Hematopoietic multipotent progenitor cell treated with erythropoietin and hydrocortisone succinate and interleukin-3 and kit ligand, for 6 days (in vitro differentiated cells): ENCODE measurements around the gene SMAP1.
A peak's percentile ranks its signal among the peaks of the same experiment; 100 is the strongest.

Experiments used
- DNase-seq: peaks from one replicate; pipeline ENCODE4 v3.0.0-alpha.2; 2015

SMAP1 gene

DNA sequence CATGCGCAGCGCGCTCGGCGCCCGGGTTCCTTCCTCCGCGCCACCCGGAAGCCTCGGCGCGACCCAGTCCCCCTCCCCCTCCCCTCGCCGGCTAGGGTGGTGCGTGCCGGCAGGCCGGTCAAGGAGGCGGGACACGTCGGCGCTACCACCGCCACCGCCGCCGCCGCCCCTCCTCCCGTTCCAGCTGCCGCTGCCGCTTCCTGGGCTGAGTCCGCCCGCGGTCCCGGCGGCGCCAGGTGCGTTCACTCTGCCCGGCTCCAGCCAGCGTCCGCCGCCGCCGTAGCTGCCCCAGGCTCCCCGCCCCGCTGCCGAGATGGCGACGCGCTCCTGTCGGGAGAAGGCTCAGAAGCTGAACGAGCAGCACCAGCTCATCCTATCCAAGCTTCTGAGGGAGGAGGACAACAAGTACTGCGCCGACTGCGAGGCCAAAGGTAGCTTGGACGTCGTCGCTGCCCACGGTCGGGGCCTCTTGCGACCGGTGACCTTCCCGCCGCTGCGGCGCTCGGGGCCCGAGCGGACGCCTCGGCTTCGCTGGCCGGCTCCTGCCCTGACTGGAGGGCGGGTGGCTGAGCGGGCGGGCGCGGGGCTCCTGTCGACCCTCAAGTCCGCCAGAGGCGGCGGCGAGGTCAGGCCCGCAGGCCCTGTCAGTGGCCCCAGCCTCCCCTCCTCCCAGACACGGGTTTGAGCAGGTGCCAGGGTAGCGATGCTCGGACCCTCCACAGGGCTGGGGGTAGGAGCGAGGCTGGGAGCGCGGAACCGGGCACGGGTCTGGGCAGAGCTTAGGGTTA lies at the start of gene SMAP1:
TSS of gene SMAP1 (plus strand) at position 173 of the 788 bp plus-strand sequence. CDS start at position 314, 141 bp downstream.
- peak; percentile 94 for DNase-seq

DNA sequence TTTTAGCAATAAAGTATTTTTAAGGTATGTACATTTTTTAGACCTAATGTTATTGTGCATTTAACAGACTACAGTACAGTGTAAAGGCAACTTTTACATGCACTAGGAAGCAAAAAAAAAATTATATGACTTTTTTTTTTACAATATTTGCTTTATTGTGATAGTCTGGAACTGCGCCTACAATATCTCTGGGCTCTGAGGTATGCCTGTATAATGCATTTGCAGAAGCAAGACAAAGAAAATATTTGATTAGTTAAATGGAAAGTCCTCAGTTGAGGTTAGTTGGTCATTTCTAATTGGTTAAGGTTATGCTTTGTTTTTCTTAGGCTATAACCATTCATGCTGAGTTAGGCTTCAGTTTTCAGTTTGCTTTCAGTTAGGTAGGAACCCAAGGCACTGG lies 46.9 kb upstream of the SMAP1 start:
- DNase-seq, result no peak

DNA sequence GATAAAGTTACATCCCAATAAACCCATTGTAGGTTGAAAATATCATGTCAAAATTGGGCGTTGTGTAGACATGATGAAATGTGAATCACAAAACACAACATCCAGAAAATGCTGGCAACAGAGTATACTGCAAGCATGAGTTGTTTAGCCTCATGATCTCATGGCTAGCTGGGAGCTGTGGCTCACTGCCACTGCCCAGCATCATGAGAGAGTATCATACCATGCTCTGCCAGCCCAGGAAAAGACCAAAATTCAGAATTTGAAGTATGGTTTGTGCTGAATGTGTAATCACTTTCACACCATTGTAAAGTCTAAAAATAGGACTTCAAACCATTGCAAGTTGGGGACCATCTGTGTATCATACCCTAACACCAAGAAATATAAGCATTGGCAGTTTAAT lies 45.2 kb upstream of the SMAP1 start:
- DNase-seq, result no peak

DNA sequence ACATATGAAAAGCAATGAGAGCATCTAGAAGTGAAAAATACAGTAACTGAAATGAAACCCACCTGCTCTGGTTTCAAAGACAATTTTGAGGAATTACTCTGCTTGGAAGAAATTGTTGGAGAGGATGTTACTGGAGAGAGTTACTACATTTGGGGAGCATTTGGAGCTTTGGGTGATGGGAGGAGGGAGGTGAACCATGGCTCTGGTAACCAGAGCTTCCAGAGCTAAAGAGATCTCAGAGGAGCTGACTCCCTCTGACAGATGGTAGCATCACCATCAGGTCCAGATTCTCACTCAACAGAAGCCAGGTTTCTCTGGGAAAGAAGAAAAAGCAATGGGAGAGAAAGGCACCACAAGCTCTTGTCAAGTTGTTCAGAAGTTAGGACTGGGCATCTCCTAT lies 42.2 kb upstream of the SMAP1 start:
- DNase-seq, result no peak

DNA sequence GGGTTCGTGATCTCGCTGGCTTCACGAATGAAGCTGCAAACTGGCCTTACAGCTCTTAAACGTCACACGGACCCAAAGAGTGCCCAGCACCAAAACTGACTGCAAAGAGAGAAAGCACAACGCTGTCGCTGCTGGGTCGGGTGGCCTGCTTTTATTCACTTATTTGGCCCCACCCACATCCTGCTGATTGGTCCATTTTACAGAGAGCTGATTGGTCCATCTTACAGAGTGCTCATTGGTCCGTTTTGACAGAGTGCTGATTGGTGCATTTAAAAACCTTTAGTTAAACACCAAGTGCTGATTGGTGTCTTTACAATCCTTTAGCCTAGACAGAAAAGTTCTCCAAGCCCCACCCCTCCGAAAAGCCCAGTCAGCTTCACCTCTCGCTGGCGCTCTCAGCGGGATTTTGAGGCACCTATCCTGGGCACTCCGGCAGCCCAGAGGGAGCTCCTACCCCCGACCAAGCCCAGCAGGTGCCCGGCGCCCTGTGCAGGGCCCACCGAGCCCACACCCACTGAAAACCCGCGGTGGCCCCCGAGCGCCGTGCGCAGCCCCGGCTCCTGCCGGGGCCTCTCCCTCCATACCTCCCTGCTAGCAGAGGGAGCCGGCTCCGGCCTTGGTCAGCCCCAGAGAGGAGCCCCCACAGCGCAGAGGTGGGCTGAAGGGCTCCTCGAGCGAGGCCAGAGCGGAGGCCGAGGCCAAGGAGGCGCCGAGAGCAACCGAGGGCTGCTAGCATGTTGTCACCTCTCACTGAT lies 40.0 kb upstream of the SMAP1 start:
- no peak for DNase-seq

DNA sequence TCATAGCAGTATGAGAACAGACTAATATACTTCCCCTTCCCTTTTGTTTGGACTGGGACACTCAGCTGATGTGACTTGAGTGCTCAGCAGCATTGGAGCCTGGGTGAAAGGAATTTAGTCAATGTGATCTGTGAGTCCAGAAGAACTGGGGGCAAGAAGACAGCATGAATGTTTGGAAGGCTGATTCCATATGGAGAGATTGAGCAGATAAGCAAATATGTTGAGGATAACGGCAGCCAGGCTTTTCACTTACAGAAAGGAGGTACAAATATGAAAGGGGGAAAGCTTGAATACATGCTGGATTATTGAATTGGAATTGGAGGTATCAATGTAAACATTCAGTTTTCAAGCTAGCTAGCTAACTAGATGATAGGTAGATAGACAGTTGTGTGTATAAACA lies 37.8 kb upstream of the SMAP1 start:
- no peak for DNase-seq

DNA sequence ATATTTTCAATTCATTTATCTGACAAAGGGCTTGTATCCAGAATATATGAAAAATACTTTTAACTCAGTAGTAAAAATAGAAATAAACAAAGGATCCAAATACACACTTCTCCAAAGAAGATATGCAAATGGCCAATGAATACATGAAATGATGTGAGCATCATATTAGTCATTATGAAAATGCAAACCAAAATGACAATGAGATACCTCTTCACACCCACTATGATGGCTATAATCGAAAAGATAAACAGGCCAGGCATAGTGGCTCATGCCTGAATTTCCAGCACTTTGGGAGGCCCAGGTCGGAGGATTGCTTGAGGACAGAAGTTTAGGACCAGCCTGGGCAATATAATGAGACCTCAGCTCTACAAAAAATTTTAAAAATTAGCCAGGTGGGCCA lies 33.8 kb upstream of the SMAP1 start:
- DNase-seq, result no peak

DNA sequence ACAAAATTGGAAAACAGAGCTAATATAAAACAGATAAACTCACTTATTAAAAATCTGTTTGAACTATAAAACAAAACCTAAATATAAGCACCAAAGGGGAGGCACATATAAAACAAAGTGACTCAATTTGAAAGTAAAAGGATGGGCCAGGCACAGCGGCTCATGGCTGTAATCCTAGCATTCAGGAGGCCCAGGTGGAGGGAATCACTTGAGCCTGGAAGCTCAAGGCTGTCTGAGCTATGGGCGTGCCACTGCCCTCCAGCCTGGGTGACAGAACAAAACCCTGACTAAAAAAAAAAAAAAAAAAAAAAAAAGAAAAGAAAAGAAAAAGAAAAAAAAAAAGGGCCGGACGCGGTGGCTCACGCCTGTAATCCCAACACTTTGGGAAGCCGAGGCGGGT lies 31.1 kb upstream of the SMAP1 start:
- DNase-seq, result no peak

DNA sequence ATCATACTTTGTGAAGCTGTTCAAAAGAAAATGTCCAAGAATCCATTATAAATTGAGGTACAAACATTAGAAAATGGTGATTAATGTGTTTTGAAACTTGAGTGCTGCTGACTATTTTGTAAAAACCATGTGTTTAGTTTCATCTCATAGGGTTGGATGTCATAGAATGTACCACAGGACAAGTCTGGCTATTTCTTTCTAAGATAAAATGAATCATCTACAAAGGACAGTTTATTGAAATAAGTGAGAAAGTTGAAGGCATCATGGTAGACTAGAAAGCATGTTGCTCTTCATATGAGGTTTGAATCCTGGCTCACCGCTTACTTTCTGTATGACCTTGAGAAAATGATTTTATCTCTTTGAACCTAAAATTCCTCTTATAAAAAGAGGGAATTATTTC lies 29.2 kb upstream of the SMAP1 start:
- no peak for DNase-seq

DNA sequence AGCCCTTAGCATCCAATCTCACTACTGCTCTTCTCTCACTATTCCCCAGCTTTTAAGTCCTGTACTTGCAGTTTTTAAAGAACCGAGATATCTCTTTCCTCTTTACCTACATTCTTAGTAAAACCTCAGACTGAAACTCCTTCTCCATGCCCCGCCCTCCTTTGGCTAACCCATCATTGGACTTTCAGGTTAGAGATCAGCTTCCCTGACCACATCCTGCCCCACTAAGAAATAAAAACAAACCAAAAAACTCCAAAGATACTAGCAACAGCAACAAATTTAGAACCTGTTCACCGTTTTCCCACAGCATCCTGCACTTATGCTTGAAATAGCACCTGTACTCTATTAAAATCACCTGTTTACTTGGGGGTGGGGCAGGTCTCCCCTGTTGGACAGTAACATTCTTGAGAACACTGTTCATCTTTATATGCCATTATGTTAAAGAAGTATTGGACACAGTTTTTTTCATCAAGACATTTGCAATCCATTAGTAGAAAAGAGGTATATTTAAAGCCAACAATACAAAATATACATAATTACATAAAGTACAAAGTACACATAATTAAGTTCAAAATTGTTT lies 16.3 kb upstream of the SMAP1 start:
- no peak for DNase-seq

DNA sequence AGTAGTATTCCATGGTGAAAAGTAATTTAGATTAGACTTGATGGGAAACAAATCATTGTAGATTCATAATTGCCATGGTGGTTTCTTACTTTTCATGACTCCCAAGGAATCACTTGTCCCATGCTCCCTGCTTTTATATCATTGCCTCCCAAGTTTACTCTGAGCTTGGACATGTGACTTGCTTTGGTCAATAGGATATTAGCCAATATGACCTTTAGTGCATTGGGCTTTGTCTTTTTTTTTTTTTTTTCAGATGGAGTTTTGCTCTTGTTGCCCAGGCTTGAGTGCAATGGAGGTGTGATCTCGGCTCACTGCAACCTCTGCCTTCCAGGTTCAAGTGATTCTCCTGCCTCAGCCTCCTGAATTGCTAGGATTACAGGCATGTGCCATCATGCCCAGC lies 15.5 kb upstream of the SMAP1 start:
- DNase-seq, result no peak

DNA sequence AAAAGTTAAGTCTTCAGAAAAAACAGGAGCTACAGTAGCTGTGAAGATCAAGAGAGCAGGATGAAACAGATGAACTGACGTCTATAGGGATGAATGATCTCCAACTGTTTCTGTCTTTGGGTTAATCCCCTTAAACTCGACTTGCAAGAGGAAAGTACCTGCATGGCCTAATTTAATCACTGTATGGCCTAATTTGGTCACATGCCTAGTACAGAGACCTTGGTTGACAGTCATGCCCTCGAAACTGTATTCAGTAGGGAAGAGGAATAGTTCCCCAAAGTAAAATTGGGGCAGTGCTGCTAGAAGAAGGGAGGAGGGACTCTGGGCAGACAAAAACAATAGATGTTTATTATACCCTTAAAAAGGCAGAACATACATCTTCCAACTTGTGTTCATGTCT lies 10.0 kb upstream of the SMAP1 start:
- no peak for DNase-seq

DNA sequence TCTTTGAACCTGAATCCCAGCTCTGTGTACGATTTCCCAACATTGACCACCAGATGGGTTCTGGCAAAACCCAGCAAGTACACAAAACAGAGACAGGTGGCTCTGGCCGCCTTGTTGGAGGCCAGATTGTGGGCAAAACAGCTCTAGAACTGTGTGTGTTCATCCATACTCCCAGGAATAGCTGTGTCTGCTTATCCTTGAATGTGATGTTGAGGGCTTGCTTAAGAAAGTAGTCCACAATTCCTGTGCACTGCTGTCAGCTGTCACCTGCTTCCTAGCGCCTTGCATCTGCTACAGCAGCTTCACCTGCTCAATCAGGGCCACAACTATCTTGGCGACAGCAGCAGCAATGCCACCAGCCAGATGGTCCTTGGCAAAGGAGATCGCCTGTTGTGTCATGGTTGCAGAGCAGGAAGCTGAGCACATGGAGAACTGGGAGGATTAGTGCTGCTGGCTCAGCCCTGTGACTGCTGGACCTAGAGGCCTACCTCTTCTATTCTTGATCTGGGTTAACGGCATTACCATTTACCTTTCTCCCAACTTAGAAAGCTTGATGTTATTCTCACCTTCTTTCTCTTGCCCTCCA lies 3.7 kb upstream of the SMAP1 start:
- no peak for DNase-seq

DNA sequence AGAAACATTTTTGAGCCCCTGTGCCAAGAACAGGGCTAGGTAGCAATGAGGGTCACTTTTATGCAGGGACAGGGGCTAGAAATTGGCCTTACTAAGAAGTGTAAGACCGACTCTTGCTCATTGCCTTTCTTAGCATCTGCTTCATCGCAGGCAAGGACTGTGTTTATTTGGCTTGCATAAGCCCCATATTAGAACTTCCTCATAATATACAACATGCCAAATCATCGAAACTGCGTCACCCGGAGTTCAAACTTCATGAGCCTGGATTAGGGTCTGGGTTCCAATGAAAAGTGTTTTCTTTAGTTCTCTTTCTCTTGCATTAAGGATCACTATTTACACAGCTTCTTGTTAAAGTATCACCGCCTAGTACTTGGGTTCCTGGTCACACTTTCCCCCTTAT lies 977 bp upstream of the SMAP1 start:
- no peak for DNase-seq

DNA sequence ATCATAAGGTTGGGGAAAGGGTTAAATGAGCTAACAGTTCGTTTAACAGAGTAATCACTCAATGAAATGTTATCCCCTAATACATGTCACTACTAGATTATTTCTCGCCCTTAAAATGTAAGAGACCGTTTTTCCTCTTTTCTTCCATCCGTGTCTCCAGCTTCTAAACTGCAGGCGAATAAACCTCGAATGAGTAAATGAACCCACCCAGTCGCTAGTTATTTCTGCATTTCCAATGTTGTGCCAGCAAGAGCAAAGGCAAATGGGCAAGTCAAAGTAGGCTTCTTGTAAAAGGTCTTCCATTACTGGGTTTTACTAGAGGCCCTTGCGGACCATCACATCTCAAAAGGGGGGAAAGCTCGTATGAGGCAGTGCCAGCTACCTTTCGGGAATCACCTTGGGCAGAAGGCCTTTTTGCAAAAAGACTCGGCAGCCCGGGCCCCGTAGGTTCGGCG lies 400 bp upstream of the SMAP1 start:
- no peak for DNase-seq

DNA sequence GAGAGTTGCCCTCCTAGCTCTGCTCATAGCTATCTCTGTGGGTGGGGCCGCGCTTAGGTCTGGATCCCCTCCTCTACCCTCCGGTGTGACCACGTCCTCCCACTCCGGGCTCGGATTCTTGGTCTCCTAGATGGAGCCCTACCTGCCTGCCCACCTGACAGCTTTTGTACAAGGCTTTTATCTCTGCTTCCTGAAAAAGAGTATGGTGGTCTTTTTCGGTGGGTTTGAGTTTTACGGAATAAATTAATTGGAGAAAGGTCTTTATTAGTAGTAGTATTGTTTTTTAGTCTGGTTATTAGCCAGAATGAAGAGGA lies 773 bp downstream of the SMAP1 start:
- peak; percentile 79 for DNase-seq

DNA sequence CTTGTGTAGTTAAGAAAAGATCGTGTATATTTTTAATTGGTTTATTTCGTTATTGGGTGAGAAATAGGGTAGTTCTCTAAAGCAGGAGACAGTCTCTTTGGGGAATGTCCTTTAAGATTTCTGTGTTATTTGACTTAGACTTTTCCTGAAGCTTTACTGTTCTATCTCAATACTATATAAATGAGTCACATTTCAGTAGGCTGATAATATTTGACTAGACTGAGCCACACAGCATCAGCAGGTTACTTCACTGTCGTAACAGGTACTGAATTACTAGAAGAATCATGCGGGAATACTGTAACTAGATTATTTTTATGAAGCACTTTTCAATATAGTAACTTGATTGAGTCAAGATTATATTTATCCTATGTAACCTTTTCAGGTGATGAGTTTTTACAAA lies 1.4 kb downstream of the SMAP1 start:
- DNase-seq, result no peak

DNA sequence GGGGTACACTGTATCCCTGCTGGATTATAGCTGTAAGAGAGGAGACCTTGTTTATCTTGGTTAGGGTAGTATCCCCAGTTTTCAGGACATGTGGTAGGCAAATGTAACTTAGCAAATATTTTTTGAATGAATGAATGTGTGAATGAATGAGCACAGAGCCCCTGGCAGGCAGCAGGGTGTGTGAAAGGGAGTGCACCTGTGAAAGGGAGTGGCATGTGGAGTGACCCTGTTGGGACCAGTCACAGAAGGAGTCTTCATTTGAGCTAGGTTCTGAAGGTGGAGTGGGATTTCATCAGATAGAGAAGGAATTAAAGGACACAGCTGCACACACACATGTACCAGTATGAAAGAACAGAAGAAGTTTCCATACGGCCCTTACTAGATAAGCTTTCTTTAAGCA lies 4.9 kb downstream of the SMAP1 start:
- DNase-seq, result no peak

DNA sequence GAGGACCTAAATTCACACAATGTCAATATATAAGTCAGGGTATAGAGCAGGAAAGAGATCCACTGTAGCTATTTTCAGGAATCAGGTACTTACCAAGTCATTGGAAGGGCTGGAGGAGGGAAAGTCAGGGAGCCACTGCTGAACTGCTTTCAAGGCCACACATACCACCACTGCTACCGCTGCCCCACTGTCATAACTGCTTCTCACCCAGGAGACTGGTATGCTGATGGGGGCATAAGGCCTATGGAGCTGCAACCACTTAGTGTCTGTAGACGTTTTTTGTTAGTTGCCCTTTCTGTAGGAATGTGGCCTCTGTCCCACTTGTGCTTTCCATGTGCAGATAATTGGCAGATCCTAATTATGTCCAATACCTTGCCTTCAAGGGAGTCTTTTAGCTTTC lies 5.4 kb downstream of the SMAP1 start:
- DNase-seq, result no peak

DNA sequence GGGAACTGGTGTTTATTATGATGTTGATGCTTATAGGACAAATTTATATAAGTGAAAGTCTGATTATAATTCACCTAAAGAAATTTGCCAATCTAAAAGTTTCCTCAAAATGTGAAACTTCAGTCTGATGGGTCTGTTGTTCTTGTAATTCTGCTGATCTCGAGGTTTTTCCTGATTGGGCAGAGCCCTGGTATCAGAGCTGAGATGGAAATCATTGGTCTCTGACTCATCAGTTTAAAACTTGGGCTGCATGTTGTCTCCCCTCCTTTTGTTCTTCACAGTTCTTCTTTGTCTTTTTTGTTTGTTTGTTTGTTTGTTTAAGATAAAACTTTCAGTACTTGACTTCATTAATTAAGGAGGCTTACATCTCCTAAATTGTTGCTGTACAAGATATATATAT lies 5.9 kb downstream of the SMAP1 start:
- peak; percentile 47 for DNase-seq

DNA sequence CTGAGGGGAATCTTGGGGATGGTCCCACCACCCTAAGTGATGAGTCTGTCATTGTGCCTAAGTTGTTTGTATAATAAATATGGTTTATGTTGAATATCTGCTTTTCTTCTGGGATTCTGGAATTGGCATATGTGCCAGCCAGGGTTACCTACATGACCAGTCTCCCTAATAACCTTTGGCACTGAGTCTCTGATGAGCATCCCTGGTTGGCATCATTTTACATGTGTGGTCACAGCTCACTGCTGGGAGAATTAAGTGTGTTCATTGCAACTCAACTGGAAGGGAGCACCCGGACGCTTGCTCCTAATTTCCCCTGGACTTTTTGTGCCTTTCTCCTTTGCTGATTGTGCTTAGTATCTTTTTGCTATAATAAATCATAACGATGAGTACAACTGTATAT lies 8.1 kb downstream of the SMAP1 start:
- no peak for DNase-seq

DNA sequence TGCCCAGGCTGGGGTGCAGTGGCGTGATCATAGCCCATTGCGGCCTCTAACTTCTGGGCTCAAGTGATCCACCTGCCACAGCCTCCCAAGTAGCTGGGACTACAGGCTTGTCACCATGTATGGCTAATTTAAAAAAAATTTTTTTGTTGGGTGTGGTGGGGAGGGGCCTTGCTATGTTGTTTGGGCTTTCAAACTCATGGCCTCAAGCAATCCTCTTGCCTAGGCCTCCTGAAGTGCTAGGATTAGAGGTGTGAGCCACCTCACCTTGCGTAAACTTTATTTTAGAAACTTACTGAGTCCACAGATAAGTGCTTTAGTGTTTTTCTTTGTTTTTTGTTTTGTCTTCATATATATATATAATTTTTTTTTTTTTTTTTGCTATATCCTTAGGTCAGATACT lies 9.1 kb downstream of the SMAP1 start:
- DNase-seq, result no peak

DNA sequence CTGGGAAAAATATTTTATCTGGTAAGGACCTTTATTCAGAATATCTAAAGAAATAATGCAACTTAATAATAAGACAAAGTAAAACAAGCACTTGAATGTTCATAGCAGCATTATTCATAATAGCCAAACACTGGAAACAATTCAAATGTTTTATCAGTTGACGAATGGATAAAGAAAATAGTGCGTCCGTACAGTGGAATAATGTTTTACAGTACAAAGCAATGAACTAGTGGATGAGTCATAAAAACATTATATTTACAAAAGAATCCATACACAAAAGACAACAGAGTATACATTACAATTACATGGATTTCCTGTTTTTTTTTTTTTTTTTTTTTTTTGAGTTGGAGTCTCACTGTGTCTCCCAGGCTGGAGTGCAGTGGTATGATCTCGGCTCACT lies 12.7 kb downstream of the SMAP1 start:
- no peak for DNase-seq
